Right renal pelvis (tissue), 4 donors: ENCODE measurements around the gene CXCR4. TPM values are rescaled to one million over a fixed set of nuclear protein-coding genes. Genes with fewer than 3 reads are reported as not detected.
A peak's percentile ranks its signal among the peaks of the same experiment; 100 is the strongest.
"Not testable (repeated sequence)": the region's sequence is repeated elsewhere in the genome, so short reads cannot be mapped to it uniquely, and the experiment has no call there.

Experiments used
- DNase-seq, 4 donors: peaks; one replicate each; pipeline ENCODE4 v3.0.0-alpha.2; 2013; ENCODE audit warnings: low read depth in 4 of 4, low spot score in 3 of 4, missing footprints in 1 of 4
- polyA plus RNA-seq, 4 donors: library from polyadenylated mRNA; unstranded; fragments of 120-200 nt; gene quantifications; one replicate each; pipeline ENCODE4 v1.2.1, GENCODE V29; 2013; ENCODE audit not compliant: insufficient read length in 4 of 4

The CXCR4 gene
- polyA plus RNA-seq, 4 donors: 47.8 to 53.4 (median 52.7) TPM

- DNase-seq: no peak
Observed at GRCh38 chr2:136080114-136080513, 37.8 kb downstream of the CXCR4 start.

- DNase-seq: no peak
Observed at GRCh38 chr2:136077107-136077506, 40.8 kb downstream of the CXCR4 start.

DNA sequence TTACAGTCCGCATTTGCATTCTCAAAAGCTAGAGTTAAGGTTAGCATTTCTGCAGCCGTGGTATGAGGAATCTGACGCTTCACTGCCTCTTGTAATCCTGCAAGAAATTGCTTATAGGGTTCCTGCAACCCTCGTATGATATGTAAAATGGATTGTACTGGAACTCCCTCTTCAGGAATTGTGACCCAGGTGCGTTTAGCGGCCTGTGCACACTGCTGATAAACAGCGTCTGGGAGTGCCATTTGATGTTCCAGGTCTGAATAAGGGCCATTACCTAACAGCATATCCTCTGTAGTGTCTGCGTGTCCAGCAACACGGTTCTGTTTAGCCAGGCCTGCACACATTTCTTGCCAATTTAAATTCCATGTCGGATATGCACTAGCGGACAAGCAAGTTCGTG is 42.5 kb downstream of the CXCR4 start:
- DNase-seq: peak in 1 of 4 donors; percentile 31

DNA sequence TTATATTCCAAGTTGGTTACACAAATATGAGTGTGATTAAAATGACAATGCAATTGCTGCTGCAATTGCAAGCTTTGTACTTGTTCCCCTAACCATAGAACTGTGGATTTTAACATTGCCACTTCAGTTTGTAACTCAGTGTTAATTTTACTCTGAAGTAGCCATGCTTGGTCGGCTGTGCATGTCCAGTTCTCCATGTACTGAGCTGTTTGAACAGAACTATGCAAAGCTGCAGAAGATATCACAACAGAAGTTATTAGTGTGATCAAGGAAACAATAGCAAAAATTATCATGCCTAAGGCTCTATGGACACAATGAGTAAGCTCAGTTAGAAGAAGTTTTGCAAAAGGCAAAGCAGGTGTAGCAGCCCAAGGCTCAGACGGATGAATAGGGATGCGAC is 45.3 kb downstream of the CXCR4 start:
- DNase-seq: no peak

- not testable (repeated sequence) for DNase-seq
Observed at GRCh38 chr2:136071887-136072286, 46.1 kb downstream of the CXCR4 start.

DNA sequence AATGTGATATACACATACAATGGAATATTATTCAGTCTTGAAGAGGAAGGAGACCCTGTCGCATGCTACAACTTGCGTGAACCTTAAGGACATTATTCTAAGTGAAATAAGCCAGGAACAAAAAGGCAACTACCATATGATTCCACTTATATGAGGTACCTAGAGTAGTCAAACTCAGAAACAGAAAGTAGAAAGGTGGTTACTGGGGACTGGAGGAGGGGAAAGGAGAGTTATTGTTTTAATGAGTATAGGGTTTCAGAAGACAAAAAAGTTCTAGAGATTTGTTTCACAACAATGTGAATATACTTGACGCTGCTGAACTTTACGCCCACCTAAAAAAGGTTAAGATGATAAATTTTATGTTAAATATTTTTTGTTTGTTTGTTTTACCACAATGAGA is 47.0 kb downstream of the CXCR4 start:
- DNase-seq: no peak

DNA sequence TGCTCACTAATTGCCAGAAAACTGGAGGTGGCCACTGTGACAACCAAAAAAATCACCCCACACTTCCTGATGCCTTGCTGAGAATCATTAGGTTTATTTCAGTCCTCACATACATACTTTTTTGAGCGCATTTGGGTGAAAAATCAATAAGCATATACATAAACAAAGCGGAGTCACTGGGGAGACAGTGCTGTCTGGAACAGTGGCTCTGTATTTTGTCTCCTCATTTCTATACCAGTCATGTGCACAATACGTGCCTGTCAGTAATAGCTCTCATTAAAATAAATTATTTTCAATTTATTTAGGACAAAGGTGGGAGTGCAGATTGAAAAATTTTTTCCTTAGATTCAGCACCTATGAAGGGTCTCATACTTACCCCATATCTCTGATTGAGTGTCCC is 48.2 kb downstream of the CXCR4 start:
- DNase-seq: no peak

- DNase-seq: no peak
Observed at GRCh38 chr2:136068581-136069227, 49.2 kb downstream of the CXCR4 start.

DNA sequence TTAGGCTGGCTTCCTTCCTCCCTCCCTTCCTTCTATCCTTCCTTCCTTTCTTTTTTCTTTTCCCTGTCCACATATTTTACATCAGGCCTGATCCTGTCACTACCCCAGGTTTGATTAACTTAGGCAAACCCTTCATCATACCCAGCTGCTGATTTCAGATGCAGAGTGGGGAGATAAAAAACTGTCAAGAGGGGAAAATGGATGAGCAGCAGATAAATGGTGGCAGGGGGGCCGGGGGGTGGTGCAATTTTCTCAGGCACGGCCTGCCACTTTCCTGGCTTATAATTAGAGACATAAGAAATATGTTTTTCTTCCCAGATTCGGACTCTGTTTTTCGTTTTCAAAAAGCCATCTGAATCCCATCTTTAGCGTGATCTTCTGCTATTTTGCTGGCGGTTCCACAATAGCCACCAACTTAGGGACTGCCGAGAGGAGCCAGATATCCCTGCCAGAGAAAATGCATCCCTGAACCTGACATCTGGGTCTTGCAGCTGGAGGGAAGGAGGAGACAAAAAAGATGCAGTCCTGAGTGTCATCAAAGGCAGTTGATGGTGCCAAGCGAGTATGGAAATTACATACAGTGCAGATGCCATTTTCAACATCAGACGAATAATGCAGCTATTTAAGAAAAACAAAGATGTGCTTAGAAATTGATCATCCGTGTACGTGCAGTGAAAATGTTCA is 49.9 kb downstream of the CXCR4 start:
- no peak for DNase-seq

- no peak for DNase-seq
Observed at GRCh38 chr2:136067459-136067858, 50.5 kb downstream of the CXCR4 start.

DNA sequence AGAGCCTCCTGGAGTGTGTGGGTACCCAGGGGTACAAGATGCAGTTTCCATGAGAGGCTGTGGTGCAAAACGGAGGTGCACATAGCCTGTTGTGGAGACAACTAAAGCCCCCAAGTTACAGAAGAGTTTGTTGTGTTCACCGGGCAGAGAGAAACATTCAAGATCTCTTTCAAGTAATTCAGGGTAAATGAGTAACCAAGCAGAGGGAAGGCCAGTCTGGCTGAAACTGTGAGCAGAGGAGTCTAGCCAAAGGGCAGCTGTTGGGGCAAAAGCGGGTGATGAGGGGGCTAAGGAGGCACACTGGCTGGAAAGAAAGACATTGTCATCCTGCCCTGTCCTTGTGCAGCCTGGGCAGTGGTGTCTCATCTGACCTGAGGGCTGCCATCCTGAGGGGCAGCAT is 52.0 kb downstream of the CXCR4 start:
- peak in 1 of 4 donors; percentile 44 for DNase-seq

GRCh38 chr2:136065384-136065783 is 52.6 kb downstream of the CXCR4 start:
- no peak for DNase-seq

Other genes with a start within 250 kb of the CXCR4 start
- gene MCM6, start 241.7 kb downstream of the CXCR4 start, polyA plus RNA-seq: 10 to 100 TPM; 58.1 to 69.4 (median 64.1) TPM
- 100 to 1,000 TPM; 117 to 140 (median 137) TPM for gene DARS1, start 132.5 kb downstream of the CXCR4 start, polyA plus RNA-seq